GM18507 (cell line): ENCODE data around the gene MBOAT2.

Source experiments
- DNase-seq: peaks from one replicate; pipeline ENCODE4 v3.0.0; 2011; ENCODE audit warnings: low read depth; ENCODE audit not compliant: insufficient read length; ENCODE audit errors: extremely low spot score
- FAIRE-seq: peaks from 2 replicates; lab custom pipeline; 2011; peaks lifted over from hg19 to GRCh38; lab: Jason Lieb, UNC

MBOAT2 gene

DNA sequence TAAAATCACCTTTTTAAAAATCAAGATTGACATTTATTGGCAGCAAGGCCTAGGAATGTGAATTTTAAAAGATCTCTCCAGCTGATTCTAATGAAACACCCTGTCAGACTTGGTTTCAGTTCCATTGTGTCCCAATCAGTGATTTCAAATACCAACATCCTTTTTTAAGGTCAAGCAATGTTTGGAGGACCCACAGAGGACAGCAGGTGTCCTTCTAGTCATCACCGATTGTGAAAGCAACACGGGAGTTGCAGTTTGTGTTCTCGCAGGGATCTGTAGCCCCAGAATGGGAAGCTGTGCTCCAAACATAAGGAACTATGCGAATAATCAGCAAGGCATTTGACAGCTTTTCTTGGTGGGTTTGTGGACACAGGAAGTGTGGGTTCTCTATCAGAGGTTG, 161.6 kb downstream of the MBOAT2 start:
- FAIRE-seq (no peak), DNase-seq (no peak)

DNA sequence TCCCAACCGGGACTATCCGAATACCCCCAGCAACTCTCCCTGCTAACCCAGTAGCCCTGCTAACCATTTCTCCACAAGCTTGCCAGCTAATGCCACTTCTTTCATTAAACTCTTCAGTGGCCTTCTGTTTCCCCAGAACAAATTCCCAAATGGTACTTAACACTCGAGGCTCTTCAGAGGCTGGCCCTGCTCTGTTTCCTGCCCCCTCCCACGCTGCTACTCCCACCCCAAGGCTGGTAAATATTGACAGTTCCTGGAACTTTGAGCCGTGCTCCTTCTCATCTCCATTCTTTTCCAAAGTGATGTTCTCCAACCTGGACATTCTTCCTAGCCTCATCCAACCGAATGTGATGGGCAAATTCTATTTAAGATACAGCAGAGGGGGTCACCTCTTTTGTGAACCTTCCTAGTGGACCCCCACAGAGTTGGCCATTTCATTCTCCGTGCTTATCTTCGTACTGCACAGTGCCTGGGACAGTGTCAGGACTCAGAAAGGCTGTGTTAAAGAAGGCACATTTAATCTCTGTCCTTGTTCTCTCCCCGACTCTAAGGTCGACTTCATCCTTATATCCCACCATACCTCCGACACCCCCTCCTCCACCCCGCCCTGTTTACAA, 162.9 kb downstream of the MBOAT2 start:
- no peak for DNase-seq
- no peak for FAIRE-seq

DNA sequence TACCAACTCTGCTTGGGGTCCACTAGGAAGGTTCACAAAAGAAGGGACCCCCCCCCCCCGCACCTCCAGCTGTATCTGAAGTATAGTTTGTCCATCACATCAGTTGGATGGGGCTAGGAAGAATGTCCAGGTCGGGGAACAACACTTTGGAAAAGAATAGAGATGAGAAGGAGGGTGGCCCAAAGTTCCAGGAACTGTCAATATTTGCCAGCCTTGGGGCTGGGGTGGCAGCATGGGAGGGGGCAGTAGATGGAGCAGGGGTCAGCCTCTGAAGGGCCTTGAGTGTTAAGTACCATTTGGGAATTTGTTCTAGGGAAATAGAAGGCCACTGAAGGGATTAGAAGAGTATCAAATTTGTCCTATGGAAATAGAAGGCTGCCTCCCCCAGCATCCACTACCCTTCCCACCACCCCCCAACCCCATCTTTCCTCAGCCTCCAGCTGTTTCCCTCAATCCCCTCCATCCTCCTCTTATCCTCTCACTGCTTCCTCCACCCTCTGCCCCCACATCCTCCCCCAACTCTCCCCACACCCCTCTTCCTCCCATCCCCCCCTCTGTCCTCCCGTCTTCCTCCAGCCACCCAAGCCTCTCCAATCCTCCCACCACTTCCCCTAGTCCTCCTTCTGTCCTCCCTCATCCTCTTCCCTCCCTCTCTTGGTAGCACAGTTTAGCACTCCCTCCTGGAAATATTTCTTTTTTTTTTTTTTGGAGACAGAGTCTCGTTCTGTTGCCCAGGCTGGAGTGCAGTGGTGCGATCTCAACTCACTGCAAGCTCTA, 164.1 kb downstream of the MBOAT2 start:
- DNase-seq (no peak), FAIRE-seq (no peak)

DNA sequence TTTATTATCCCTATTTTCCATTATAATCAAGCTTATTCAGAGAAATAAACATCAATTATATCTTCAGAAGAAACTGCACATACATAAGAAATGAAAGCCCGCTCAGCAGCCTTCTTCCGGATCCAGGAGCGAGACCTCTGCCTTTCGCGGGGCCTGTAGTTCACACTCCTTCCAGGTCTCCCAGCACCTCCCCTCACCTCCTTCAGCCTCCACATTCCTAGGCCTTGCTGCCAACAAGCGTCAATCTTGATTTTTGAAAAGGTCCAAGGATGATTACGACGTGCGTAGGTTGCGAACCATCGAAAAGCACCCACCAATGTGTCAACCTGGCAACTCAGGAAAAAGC, 165.7 kb downstream of the MBOAT2 start:
- DNase-seq (no peak), FAIRE-seq (no peak)

DNA sequence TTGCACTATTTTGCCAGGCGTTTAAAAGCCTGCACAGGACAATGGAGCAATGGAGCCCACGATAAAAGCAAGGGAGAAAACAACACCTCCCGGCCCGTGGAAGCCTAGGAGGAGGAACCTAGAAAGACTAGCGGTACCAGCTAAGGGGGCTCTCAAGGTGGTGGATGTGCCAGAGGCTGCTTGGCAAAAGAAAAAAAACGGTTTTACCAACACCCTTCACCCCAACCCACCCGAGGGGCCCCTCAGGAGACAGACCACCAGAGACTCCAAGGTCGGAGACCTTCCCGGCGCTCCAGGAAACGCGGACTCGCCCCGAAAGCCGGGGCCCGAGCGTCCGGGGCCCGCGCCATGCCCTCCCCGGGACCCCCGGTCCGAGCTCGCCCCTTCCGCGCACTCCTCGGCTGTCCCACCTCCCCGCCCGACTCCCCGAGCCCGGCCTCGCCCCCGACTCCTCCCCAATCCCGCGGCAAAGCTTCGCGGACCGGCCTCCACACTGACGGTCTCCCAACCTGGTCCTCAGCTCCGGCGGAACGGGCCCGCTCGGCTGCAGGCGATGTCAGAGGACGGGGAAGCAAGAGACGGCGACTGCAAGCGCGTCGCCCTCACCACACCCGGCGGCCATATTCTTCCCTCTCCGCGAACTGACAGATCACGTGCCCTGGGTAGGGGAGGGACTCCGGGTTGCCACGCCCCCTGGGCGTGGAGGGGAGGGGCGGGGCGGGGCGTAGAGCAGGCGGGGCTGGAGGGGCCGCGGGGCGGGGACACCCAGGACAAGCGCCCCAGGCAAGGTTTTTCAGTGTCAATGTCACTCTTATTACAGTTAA, 166.3 kb downstream of the MBOAT2 start, which contains the start of gene KIDINS220:
KIDINS220 (minus strand) TSS at position 643 of the 824 bp plus-strand sequence. CDS start 10,520 bp downstream, outside the sequence.
- peak; percentile 67 for FAIRE-seq
- peak; percentile 100 for DNase-seq

DNA sequence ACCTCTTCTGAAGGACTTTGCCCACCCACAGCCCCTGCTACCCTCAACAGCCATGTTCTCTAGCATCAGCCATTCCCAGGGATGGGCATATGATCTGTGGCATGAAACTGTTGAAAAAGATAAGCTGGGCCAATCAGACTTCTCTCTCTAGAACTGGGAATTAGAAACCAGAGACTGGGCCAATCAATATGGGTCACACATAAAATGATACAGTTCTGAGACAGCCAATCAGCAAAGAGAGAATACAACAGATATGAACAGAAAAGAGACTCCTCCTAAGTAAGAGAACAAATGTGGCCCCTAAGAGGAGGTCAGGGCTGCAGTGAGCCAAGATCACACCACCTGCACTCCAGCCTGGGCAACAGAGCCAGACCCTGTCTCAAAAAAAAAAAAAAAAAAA, 168.2 kb downstream of the MBOAT2 start:
- DNase-seq (no peak), FAIRE-seq (no peak)

DNA sequence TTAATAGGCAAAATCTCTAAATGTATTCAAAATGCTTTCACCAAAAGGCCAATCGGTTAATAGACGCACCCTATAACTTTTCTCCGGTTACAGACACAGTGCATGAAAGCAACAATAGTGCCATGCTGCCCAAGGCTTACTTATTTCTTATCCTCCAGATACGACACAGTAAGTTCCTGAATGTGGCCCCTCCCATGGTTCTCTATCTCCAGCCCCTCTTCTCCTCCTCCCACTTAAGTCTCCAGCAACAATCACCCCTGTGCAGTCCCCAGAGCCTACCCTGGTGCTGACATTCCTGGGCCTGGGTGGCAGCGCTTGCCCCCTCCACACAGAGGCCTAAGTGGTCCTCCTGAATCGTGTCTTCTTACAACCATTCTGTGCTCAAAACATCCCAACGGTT, 169.6 kb downstream of the MBOAT2 start:
- no peak for FAIRE-seq
- no peak for DNase-seq

DNA sequence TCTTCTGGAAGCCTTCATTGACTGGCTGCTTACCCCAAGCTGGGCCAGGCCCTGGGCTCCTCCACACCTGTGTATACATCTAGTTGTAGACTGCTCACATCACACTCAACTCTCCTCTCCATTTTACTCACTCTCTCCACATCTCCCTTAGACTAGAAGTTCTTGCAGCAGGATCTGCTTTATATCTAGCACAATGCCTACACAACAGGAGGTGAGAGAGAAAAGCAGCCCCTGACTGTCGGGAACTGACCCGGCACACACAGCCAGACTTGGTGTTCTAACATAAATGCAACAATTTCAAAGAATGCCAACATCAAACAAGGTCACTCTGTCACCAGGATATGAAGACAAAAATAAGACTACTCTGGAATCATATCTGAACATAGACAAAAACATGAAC, 172.0 kb downstream of the MBOAT2 start:
- DNase-seq (no peak), FAIRE-seq (no peak)

DNA sequence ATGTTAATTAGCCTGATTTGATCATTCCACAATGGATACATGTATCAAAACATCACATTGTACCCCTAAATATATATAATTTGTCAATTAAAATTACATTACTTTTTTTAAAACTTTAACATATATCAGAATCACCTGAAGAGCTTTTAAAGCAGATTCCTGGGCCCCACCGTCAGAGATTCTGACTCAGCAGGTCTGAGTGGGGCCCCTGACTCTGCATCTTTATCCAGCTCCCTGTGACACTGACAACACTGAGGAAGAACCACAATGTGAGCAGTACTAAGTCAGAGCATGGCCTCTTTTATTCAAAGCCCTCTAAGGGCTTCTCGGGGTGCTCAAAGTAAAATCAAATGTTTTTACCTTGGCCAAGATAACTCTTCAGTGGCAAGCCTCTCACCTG, 175.8 kb downstream of the MBOAT2 start:
- FAIRE-seq, result no peak
- DNase-seq, result no peak

DNA sequence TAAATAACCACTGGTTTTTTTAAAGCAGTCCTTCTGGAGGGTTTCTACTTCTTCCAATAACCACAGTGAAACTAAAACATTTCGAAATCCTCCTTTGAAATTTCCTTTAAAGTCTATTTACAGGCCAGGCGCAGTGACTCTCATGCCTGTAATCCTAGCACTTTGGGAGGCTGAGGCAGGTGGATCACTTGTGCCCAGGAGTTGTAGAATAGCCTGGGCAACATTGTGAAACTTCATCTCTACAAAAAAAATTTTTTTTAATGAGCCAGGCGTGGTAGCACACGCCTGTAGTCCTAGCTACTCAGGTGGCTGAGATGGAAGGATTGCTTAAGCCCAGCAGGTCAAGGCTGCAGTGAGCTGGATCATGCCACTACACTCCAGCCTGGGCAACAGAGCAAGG, 181.3 kb downstream of the MBOAT2 start:
- no peak for DNase-seq

DNA sequence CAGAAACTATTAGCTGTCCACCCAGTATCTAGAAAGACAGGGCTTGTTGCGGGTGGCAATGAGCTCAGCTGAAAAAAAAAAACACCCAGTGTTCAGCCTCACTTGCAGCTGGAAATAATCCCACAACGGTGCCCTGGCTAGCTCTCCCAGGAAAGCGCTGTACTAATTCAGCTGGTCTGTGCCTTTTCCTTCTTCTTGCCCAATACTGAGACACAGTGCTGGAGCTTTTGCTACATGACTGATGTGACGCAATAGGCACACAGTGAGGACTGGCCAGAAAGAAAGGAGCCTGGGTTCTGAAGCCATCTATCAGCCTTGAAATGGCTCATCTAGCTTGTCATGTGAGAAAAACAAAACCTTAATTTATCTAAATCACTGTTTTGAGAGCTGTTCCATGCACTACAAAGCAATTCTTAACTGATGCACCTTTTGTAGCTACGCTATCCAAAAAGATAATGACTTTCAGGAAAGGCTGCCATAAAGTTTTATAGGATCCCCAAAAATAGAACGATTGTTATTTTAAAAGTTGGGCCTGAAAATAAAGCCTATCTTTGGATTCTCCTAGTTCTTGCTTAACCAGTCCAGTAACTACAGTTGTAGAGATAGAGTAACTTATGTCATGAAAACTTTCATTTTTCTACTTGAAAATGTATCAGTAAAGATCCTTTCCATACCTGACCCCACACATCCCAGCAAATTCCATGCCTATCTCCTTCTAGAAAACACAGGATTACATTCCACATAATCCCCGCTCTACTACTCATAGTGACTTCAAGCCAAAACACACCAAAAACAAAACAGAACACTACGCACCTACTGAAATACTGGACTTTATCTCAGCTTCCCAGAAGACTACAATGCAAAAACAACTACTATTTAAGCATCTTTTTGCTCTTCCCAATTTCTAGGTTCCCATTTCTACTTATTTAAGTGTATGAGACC, 181.9 kb downstream of the MBOAT2 start:
- FAIRE-seq (no peak), DNase-seq (no peak)

More for the DNA sequence above, 181.3 kb downstream of the MBOAT2 start:
- FAIRE-seq, result no peak

DNA sequence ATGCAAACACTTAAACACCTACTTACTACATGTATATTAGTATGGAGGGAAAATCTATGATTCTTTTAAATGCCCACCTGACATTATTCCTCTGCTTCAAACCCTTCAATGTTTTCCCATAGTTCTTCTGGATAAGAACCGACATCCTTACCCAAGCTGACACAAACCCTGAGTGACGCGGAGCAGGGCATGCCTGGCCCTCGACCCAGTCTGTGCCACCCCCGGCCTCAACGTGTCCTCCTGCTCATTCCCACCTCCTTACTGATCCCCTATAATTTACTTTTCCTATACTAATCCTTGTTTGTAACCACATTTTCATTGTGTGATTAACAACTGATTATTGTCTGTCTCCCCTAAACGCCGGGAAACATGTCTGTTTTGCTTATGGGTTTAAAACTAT, 183.5 kb downstream of the MBOAT2 start:
- FAIRE-seq (no peak), DNase-seq (no peak)

DNA sequence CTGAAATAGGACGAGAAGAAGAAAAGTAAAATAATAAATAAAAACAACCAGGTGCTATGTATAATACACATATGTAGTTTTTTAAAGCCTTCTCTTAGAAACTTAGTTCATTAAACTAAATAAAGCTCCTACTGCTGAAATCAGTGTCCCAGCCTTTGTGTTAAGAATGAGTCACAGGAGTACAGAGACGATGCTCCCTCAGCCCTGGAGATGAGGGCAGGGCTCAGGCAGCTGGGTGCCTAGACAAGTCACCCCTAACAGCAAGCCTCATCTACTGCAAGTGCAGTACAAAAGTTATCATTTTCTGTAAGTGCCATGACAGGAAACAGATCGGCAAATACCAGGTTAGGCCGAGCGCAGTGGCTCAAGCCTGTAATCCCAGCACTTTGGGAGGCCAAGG, 184.3 kb downstream of the MBOAT2 start:
- DNase-seq, result no peak
- no peak for FAIRE-seq

DNA sequence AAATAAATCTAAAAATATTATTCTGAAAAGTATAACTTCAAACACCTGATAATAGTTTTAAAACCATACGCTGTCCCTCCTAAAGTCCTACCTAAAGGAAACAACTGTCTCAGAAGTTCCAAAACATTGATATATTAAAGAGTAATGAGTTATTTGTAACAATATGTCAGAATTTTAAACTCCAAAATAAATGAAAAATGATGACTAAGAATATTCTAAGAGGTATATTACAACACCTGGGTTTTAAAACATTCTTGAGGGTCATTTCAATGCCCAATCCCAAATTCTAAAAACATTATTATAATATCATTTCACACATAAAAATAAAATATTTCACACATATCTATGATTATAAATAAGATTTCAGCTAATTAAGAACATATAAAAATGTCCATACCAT, 186.3 kb downstream of the MBOAT2 start:
- no peak for DNase-seq
- FAIRE-seq, result no peak

DNA sequence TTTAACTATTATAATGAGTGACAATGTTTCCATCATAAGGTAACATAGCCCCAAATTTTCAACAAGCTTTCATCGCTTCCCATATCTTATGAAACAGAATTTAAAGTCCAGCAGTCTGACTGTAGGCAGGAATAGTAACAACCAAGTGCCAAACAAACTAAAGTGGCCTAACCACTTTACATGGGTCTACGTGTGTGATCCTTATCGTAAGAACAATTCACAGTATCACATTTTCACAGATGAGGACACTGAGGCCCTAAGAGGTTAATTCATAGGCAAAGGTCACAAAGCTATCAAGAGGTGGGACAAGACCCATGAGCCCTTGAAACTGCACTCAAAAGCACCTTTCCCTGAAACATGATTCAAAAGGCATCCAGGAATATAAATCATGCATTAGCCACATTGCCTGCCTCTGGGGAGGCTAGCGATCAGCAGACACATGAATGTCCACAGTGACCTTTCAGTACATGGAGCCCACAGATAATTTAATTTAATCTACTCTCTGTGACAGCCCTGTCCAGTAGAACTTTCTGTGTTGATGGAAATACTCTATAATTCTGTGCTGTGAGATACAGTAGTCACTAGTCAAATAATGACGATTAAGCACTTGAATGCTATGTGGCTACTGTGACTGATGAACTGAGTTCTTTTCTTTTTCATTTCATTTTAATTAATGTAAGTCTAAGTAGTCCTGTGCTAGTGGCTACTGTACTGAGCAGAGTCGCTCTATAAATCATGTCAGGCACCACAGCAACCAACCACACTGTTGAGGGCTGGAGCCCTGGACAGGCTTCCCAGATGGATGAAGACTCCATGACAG, 196.4 kb downstream of the MBOAT2 start:
- FAIRE-seq (no peak), DNase-seq (no peak)

DNA sequence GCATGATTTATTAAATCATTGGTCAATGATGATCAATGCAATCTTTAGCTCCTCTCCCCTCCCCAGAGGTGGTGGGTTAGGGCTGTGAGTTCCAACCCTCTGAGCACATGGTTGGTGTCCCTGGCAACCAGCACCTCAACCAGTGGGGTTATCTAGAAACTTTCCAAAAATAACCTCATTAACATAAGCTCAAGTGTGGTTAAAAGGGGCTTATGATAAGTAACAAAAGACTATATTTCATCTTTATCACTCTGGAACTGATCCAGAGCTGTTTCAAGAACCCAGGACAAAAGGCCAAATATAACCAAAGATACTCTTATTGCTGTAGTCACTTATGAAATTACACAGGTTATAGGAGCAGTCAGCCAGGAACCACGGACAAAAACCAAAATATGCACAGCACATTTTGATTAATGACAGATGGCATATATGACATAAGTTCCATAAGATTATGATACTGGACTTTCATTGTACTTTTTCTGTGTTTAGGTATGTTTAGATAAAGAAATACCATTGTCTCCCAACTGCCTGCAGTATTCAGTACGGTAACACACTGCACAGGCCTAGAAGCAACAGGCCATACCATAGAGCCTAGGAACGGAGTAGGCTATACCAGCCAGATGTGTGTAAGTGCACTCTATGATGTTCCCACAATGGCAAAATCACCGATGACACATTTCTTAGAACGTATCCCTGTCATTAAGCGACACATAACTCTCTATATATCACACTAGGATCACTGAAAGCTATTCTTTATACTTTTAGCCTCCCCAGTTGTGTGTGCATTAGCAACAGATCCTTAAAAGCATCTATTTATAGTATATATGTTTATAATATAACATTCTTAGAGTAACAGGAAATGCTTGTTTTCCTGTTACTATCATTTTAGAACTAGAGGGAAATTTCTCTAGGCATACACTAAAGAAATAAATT, 197.9 kb downstream of the MBOAT2 start:
- FAIRE-seq, result no peak
- no peak for DNase-seq

DNA sequence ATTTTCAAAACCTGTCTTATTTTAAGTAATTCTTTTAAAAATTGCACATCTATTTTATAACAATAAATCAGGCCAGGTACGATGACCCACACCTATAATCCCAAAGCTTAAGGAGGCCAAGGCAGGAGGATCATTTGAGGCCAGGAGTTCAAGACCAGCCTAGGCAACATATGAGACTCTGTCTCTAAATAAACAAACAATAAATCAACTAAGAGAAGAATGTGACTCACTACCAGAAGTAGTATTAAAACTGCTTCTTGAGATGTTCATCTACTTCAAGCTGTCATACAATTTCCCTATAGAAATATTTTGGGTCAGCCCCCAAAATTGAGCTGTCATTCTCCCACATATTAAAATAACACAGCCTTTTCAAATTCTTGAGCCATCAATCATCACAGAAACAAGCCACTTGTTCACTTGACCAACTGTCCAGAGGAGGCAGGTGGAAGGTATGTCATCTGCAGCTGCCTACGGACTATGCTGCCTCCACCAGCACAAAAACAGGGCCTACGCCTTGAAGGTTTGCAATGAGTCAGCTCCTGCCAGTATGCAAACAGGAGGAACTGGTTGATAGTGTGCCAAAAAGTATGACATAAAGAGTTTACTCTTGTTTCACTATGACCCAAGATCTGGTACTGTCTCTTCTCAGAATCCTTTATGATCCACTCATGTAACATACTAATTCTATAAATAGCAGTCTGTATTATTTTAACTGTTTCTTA, 199.7 kb downstream of the MBOAT2 start:
- DNase-seq (no peak), FAIRE-seq (peak; percentile 52)
